HG02885 (cell line): ENCODE results near the gene USP32.
"Not testable (repeated sequence)": the region's sequence is repeated elsewhere in the genome, so short reads cannot be mapped to it uniquely, and the experiment has no call there.

ENCODE experiments used
- ATAC-seq: cut with Tn5 transposase; IDR thresholded peaks from one replicate; pipeline ENCODE4 v1.9.1; 2021; ENCODE audit warnings: mild to moderate bottlenecking; ENCODE audit not compliant: unreplicated experiment, poor library complexity

USP32 gene

GRCh38 chr17:60188759-60189158 is 203.2 kb downstream of the USP32 start:
- ATAC-seq, result no peak

GRCh38 chr17:60186846-60187745 is 204.8 kb downstream of the USP32 start:
- not testable (repeated sequence) for ATAC-seq

GRCh38 chr17:60186372-60186771 is 205.6 kb downstream of the USP32 start:
- ATAC-seq, result not testable (repeated sequence)

GRCh38 chr17:60180380-60180779 is 211.6 kb downstream of the USP32 start:
- ATAC-seq, result not testable (repeated sequence)

GRCh38 chr17:60178180-60178579 is 213.8 kb downstream of the USP32 start:
- ATAC-seq, result not testable (repeated sequence)

GRCh38 chr17:60176763-60177162 is 215.2 kb downstream of the USP32 start:
- ATAC-seq, result not testable (repeated sequence)

GRCh38 chr17:60174767-60175166 is 217.2 kb downstream of the USP32 start:
- not testable (repeated sequence) for ATAC-seq

GRCh38 chr17:60174035-60174434 is 217.9 kb downstream of the USP32 start:
- no peak for ATAC-seq

- ATAC-seq, result no peak
Measured at GRCh38 chr17:60173304-60173819, 218.6 kb downstream of the USP32 start.

- no peak for ATAC-seq
Measured at GRCh38 chr17:60171753-60172079, 220.2 kb downstream of the USP32 start.

- ATAC-seq, result no peak
Measured at GRCh38 chr17:60170835-60171752, 220.8 kb downstream of the USP32 start.

GRCh38 chr17:60169921-60170817 is 221.8 kb downstream of the USP32 start:
- ATAC-seq, result no peak

- ATAC-seq, result no peak
Measured at GRCh38 chr17:60168654-60169053, 223.3 kb downstream of the USP32 start.

GRCh38 chr17:60167065-60167741 is 224.7 kb downstream of the USP32 start:
- ATAC-seq, result no peak

- ATAC-seq, result no peak
Measured at GRCh38 chr17:60165971-60166370, 226.0 kb downstream of the USP32 start.

GRCh38 chr17:60165223-60165622 is 226.7 kb downstream of the USP32 start:
- no peak for ATAC-seq

- no peak for ATAC-seq
Measured at GRCh38 chr17:60164697-60165096, 227.2 kb downstream of the USP32 start.

- no peak for ATAC-seq
Measured at GRCh38 chr17:60164164-60164563, 227.8 kb downstream of the USP32 start.

- no peak for ATAC-seq
Measured at GRCh38 chr17:60163108-60163784, 228.7 kb downstream of the USP32 start.
